Measurements from ENCODE around the gene APBB2.

The APBB2 gene

GRCh38 chr4:40881096-40881495, 333.2 kb downstream of the APBB2 start:
- no peak for DNase-seq

- no peak for DNase-seq
These were observed 335.7 kb downstream of the APBB2 start for GRCh38 chr4:40878548-40879055.

- DNase-seq, result no peak
These were observed 337.3 kb downstream of the APBB2 start for GRCh38 chr4:40877081-40877480.

DNA sequence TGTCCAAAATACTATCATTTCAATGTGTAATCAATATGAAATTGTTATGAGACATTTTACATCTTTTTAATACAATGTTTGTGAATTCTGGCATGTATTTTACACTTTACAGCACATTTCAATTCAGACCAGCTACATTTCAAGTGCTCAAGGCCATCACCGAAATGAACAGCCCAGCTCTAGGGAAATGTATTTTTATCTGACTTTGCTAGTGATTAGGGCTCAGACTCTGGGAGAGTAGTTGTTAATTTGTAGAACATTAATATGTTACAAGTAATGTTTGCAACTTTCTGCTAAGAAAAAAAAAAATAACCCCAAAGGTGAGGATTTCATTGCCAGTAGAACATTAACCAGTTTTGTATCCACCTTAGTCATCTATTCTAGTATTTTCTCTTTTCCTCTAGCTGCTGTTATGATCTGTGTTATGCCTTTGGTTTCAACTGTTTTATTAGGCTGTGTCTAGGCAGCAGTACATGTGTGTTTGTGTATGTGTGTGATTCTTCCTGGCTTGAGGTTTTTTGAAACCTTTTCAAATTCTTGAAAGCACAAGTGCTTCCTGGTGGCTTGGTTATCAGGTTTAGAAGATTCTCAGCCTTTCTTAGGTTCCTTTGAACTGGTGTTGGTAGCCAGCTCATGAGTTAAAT, 338.7 kb downstream of the APBB2 start:
- DNase-seq, result no peak

DNA sequence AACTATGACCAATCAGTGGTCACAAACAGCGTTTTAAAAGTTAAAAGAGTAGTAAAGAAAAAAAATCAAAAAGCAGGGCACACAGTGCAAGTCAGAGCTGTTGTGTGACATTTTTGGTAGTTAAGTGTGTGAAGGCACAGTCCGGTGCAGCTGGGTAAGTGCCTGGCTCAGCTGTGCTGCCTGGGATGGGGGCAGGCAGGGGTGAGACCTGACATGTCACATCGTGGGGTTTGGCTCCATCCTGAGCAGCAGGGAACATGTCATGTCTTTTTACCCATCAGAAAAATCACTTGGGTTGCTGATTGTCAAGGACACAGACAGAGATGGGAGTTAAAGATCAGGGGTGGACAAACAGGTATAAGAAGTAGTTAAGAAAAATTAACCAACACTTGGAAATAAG, 339.4 kb downstream of the APBB2 start:
- DNase-seq, result no peak

GRCh38 chr4:40874331-40874730, 340.0 kb downstream of the APBB2 start:
- no peak for DNase-seq

DNA sequence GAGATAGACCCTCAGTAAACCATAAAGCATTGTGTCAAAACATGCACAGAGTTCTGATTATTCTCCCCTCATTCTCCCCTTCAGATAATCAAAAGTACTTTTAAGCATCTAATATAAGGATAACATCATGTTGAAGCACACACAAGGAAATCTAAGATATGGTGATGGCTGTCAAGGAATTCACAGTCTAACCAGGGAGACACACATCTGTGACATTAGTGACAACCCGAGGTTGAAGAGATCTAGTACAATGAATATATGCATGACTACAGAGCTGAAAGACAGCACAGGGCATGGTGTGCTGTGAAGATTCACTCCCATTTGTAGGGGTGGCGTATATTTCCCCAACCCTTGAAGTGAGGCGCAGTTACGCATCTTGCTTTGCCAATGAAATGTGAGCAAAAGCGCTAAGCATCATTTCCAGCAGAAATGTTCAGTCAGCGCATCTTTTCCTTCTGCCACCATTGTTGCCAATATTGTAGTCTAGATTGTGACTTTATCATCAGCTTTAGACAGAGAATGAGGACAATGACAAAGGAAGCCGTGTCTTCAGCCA, 342.6 kb downstream of the APBB2 start:
- DNase-seq, result no peak

GRCh38 chr4:40870150-40870549, 344.2 kb downstream of the APBB2 start:
- no peak for DNase-seq

DNA sequence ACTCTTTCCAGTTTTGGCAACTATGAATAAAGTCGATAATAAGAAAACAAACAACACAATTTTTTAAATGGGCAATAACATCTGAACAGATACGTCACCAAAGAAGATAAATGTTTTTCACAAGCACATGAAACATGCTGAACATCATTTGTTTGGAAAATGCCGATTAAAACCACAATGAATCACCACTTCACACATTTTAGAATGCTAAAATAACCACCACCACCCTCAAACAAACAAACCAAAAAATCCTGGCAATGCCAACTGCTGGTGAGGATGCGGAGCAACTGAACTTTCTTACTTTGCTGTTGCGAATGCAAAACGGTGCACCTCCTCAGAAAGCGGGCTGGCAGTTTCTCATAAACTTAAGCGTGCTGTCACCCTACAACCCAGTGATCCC, 348.6 kb downstream of the APBB2 start:
- DNase-seq, result no peak

- DNase-seq, result no peak
These were observed 349.8 kb downstream of the APBB2 start for GRCh38 chr4:40864531-40864930.

- no peak for DNase-seq
These were observed 355.4 kb downstream of the APBB2 start for GRCh38 chr4:40858962-40859361.

DNA sequence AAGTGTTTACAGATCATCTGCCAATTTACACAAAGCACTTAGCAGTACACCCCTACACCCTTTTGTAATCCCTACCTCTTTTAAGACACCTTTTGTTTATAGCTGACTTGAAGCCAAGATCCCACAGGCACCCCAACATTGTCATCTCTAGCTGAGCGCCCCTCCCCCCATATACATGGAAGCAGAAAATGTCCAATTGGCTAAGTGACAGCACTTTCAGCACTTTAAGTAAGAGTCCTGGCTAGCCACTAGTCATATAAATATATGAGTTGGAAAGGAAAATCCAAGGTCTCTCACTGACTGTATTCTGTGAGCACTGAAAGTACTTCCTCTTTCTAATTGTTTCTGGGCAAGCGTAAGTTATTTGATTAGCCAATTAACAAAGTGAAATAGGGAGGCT, 356.4 kb downstream of the APBB2 start:
- DNase-seq, result no peak

DNA sequence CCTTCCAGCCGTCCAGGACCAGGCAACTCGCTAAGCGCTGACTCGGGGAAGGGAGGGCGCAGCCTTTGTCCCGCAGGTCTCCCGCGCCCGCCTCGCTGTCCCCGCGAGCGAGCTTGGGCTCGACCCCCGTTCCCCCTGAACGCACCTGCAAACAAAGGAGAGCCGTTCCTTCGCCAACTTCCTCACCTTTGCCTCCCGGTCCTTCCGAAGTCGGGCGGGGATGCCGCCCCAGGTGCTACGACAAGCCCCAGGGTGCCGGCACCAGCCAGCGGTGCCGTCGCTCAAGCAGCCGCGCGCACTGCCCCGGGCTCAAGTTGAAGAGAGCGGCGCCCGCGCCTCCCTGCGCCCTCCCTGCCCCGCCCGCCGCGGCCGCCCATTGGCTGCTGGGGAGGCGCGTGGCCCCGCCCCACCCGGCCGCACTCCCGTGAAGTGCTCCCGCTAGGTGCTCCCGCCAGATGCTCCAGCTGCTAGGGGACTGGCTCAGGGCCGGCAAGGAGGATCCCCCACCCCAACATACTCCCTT, 357.4 kb downstream of the APBB2 start:
- peak; percentile 59 to 75 for DNase-seq

GRCh38 chr4:40856277-40856839, 358.0 kb downstream of the APBB2 start:
- DNase-seq, result no peak

DNA sequence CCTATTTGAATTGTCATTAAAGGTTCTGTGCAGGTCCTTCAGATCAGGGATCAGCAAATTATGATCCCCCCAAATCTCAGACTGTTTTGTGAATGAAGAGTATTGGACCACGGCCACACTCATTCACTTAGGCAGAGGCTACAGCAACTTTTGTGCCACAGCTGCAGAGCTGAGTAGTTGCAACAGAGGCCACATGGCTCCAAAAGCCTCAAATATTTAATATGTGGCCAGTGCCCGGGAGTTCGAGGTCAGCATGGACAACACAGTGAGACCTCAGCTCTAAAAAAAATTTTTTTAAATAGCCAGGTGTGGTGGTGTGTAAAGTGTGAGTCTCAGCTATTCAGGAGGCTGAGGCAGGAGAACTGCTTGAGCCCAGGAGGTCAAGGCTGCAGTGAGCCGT, 363.8 kb downstream of the APBB2 start:
- no peak for DNase-seq

GRCh38 chr4:40848940-40849339, 365.4 kb downstream of the APBB2 start:
- DNase-seq, result no peak

- DNase-seq, result no peak
These were observed 366.1 kb downstream of the APBB2 start for GRCh38 chr4:40848251-40848650.

DNA sequence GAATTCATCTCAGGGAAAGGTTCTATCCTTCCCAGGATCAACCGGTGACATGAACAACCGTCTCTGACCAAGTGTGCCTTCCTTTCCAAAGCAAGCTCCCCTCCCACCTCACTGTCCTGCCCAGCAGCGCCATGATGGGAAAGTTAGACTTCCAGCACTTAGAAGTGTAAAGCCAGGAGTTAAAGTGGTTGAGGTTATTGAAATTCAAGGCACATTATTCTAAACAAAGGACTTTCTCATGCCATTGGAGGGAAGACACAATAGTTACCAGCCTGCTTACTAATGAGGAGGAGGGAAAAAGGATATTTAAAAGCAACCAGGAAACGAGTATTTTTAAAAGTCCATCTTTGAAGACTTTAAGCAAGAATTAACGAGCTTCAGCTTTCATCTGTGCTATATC, 367.8 kb downstream of the APBB2 start:
- no peak for DNase-seq

GRCh38 chr4:40845154-40845835, 369.0 kb downstream of the APBB2 start:
- no peak for DNase-seq

- DNase-seq, result no peak
These were observed 370.1 kb downstream of the APBB2 start for GRCh38 chr4:40844261-40844660.

DNA sequence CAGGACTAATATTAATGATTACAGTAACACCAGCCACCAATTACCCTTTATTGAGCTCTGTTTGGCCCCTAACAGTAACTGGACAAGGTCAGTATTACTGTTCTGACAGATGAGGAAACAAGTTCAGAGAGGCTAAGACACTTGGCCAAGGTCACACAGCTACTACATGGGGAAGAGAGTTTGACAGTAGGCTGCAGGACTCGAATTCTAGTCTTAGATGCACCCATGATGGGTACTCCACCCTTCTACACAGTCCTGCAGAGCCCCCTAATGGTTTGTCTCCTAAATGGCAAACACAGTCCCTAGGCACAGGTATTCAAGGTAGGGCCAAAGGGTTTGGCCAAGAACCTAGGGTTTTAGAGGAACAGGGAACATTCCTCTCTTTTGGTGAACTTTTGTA, 370.6 kb downstream of the APBB2 start:
- DNase-seq, result peak; percentile 10 to 27

GRCh38 chr4:40842725-40843423, 371.5 kb downstream of the APBB2 start:
- no peak for DNase-seq

GRCh38 chr4:40842318-40842717, 372.0 kb downstream of the APBB2 start:
- no peak for DNase-seq
